HFF-Myc (cell line): ENCODE results near the gene AFF2.

Source experiments
- DNase-seq: peaks from one replicate; pipeline ENCODE4 v3.0.0-alpha.2; 2011; ENCODE audit warnings: low read depth; ENCODE audit errors: extremely low read depth
- H3K4me3 ChIP-seq: replicated peaks from 2 replicates; pipeline ENCODE4 v1.5.1; 2011; ENCODE audit warnings: low read depth, mild to moderate bottlenecking, control low read depth, low read length
- TF ChIP-seq, protein P1 (sequence below): IDR thresholded peaks from 2 replicates; pipeline ENCODE4 v1.5.1; 2012; ENCODE audit warnings: mild to moderate bottlenecking, low read depth, low read length, control low read depth; ENCODE audit errors: missing control alignments

AFF2 gene

DNA sequence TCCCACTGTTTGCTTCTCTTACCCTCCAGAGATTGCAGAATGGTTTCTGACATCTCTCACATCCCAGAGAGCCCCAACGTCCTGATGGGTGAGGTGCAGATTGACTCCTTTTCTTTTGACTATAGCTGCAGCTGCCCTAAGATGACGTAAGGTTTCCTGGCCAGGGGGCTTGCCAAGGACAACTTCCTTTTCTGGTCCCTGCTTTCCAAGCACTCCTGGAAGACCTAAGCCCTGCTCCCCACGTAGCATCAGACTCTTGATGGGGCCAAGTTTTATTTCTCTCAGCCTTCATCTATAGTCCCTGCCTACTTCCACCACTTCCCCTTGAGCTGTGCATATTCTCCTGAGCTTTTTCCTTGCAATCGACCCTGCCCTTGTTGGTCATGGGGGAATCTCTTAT is 507.0 kb downstream of the AFF2 start:
- no peak for DNase-seq
- TF ChIP-seq, protein P1, sequence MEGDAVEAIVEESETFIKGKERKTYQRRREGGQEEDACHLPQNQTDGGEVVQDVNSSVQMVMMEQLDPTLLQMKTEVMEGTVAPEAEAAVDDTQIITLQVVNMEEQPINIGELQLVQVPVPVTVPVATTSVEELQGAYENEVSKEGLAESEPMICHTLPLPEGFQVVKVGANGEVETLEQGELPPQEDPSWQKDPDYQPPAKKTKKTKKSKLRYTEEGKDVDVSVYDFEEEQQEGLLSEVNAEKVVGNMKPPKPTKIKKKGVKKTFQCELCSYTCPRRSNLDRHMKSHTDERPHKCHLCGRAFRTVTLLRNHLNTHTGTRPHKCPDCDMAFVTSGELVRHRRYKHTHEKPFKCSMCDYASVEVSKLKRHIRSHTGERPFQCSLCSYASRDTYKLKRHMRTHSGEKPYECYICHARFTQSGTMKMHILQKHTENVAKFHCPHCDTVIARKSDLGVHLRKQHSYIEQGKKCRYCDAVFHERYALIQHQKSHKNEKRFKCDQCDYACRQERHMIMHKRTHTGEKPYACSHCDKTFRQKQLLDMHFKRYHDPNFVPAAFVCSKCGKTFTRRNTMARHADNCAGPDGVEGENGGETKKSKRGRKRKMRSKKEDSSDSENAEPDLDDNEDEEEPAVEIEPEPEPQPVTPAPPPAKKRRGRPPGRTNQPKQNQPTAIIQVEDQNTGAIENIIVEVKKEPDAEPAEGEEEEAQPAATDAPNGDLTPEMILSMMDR = no peak

DNA sequence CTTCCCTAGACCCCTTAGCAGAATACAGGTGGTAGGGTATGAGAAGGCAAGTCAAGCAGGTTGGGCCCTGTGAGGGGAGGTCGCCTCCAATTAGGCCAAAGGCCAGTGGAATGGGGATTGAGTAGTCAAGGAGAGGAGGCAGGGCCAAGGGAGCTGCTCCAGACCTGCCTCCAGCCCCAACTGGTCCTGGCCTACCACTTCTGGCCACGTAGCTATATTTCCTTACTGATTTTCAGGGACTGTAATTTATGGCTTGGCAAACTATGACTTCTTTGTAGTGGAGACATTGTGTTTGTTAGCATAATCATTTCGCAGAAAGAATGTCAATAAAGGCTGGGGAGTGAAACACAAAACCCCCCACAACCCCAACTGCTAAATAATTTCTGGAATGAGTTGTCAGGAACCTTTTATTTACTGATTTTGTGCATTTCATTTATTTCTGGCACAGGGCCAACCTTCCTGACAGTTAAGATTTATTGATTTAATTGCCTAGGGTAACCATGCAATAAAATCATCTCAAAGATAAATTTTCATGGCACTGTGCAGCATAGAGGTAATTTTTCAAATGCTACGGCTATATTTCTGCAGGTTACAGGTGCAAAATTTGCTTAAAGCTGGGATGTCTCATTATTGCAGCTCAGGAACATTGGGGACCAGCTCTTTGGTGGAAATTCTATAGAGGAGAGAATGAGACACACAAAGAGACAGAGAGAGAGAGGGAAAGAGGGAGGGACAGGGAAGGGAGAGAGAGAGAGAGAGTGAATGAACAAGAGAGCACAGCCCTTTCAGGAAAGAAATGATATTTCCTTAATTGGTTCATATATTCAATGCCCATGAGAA is 509.8 kb downstream of the AFF2 start:
- TF ChIP-seq, protein P1 = no peak
- no peak overlapping the region for H3K4me3 ChIP-seq
- no peak for DNase-seq

More for the DNA sequence above, 507.0 kb downstream of the AFF2 start:
- H3K4me3 ChIP-seq = no peak overlapping the region

DNA sequence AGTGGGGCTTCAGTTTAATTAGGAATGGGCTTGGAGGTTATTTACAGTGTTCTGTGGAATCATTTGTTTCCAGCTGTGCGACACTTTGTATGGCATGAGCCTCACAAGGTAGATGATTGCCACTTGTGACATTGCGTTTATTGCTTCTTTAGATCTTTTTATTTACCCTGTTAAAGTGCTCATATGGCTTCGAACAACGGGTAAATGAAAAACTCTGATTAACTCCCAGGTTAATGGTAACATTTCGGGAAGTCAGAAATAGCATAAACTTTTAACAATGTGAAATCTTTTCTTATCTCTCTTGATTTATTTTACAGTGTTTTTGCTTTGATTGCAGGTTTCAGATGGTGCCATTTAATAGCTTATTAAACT is 510.4 kb downstream of the AFF2 start:
- no peak for DNase-seq
- H3K4me3 ChIP-seq = no peak overlapping the region
- TF ChIP-seq, protein P1 = no peak

DNA sequence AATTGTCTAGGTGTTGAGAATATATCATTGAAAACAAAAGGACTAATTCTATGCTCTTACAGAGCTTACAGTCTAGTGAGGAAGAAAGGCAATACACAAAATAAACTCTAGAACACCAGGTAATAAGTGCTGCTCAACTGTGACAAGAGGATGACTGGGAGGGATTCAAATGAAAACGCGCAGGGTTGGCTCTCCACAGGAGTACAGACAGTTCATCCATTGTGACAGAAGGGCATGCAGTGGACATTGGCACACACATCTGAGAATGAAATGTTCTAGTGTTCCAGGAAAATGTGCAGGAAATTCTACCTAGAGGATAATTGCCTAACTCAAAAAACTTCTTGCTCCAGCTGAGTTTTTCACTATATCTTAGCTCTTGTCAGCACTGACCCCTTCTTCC is 512.7 kb downstream of the AFF2 start:
- TF ChIP-seq, protein P1 = no peak
- no peak overlapping the region for H3K4me3 ChIP-seq
- no peak for DNase-seq

DNA sequence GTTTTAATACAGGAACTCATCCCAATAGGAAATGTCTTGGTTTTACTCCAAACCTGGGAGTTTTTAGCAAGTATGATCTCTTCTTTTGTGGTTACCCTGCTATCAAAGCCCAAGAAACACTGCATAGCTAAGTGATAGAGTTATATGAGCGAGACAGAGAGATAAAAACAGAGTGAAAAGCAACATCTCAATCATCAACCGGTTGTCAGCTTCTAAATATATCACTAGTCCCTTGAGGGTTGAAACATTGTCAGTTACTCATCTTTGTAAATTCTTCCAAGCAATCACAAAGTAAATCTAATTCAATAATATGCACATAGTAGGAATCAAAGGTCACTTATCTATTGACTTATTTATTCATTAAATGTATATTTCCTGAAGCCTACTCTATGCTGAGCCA is 520.7 kb downstream of the AFF2 start:
- TF ChIP-seq, protein P1 = no peak
- no peak for DNase-seq
- no peak overlapping the region for H3K4me3 ChIP-seq

DNA sequence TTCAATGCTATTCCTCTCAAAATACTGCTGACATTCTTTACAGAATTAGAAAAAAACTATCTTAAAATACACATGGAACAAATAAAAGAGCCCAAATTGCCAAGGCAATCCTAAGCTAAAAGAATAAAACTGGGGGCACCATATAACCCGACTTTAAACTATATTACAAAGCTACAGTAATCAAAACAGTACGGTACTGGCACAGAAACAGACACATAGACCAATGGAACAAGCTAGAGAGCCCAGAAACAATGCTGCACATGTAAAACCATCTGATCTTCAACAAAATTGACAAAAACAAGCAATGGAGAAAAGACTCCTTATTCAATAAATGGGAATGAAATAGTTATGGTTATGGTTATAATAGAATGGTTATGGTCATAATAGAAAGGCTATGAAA is 522.1 kb downstream of the AFF2 start:
- no peak overlapping the region for H3K4me3 ChIP-seq
- TF ChIP-seq, protein P1 = no peak
- DNase-seq = no peak
